GM15510 (cell line): ENCODE results near the gene PDE6B.

Experiments
- POLR2A ChIP-seq: IDR thresholded peaks from 3 replicates; pipeline ENCODE4 v1.6.1; 2011; ENCODE audit warnings: borderline replicate concordance; ENCODE audit not compliant: insufficient read length; ENCODE audit errors: extremely low read depth

Gene PDE6B

DNA sequence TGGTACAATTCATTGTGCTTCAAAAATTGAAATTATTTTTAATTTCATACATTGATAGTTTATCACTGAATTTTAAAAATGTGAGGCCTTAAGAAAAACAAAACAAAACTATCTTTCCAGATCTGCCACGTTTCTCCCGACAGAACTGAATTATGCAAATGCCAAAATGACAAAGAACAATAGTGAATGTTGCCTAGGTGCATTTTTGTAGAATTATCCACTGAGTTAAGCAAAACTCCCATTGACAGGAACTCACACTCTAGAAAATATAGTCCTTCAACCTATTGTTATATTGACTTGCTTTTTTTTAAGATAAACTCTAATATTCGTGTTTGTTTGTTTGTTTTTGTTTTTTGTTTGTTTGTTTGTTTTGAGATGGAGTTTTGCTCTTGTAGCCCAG, 86.7 kb downstream of the PDE6B start:
- no peak for TF ChIP-seq POLR2A

DNA sequence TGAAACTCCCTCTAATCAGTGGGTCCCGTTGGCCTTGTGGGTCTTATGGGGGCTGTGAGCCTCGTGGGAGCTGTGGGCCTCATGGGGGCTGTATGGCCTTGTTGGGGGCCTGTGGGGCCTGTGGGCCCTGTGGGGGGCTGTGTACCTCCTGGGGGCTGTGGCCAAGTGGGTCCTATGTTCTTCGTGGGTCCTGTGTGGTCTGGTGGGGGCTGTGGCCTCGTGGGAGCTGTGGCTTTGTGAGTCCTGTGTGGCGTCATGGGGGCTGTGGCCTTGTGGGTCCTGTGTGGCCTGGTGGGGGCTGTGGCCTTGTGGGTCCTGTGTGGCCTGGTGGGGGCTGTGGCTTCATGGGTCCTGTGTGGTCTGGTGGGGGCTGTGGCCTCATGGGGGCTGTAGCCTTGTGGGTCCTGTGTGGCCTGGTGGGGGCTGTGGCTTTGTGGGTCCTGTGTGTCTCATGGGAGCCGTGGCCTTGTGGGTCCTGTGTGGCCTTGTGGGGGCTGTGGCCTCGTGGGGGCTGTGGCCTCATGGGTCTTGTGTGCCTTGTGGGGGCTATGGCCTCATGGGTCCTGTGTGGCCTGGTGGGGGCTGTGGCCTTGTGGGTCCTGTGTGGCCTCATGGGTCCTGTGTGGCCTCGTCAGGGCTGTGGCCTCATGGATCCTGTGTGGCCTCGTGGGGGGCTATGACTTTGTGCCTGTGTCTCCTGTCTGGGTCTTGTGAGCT, 87.7 kb downstream of the PDE6B start:
- TF ChIP-seq POLR2A = no peak

DNA sequence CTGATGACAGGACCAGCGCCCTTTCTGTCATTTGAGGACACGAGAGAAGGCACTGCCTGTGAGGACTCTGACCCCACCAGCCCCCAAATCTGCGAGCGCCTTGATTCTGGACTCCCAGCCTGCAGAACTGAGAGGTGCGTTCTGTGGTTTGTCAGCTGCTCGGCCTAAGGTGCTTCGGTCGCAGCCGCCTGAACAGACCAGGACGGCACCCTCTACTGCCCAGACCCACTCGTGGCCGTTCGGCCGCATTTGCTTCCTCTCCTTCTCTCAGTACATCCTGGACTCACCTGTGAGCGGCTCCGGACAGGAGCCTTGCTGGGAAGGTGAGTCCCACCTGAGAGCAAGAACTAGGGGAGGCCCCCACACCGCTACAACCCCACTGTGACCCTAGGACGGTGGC, 88.7 kb downstream of the PDE6B start:
- no peak for TF ChIP-seq POLR2A

DNA sequence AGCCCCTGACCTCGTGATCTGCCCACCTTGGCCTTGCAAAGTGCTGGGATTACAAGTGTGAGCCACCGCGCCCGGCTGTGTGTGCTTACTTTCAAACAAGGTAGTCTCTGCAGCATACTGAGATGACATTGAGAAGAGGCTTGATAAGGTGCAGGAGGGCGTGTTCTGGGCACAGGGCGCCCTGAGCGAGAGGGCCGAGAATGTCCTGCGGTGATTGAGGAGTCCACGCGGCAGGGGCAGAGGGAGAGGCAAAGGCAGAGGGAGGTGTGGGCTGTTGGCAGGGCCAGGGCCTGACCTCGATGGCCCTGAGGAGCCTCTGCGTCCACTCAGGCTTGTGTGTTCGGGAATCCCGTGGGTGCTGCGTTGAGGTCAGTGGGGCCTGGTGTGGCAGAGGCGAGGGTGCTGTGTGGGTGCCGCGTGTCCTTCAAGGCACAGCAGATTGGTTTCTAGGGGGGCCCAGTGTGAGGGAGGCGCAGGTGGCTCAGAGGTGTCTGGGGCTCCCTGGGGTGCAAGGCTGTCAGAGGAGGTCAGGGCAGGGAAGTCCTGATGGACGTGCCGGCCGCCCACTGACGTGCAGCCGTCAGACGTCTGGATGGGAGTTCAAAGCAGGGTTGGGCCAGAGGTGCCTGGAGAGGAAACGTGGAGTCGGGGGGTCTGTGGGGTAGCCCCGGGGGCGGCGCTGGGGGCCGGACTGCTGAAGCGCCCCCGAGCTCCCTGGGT, 92.4 kb downstream of the PDE6B start:
- no peak for TF ChIP-seq POLR2A

DNA sequence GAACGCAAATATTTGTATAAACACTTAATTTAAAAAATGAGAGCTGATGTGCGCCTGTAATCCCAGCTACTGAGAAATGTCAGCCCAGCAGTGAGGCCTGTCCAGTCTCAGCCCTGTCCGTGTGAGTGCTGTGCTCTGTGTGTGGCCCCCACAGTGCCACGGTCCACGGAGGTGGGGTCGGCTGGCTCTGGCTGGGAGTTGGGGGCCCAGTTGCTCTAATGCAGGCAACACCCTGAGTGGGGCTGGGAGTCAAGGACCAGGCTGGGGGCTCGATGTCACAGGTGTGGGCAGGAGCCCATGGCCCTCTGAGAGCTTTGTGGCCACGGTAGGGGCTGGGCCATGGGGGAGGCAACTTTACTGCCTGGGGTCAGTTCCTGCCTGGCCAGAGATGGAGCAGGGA, 93.1 kb downstream of the PDE6B start:
- TF ChIP-seq POLR2A = no peak
